Effector CD4-positive, alpha-beta T cell (primary cell): ENCODE measurements around the gene BTN2A1.
"Not testable (repeated sequence)": the region's sequence is repeated elsewhere in the genome, so short reads cannot be mapped to it uniquely, and the experiment has no call there.

Source experiments
- DNase-seq: peaks from one replicate; pipeline ENCODE4 v3.0.0-alpha.2; 2020

The BTN2A1 gene

DNA sequence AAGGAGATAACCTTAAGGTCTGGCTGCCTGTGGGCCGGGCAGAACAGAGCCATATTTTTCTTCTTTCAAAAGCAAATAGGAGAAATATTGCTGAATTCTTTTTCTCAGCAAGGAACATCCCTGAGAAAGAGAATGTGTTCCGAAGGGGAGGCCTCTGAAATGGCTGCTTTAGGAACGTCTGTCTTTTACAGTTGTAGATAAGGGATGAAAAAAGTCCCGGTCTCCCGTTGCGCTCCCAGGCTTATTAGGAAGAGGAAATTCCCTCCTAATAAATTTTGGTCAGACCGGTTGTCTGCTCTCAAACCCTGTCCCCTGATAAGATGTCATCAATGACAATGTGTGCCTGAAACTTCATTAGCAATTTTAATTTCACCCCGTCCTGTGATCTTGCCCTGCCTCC, 24.1 kb upstream of the BTN2A1 start:
- DNase-seq, result not testable (repeated sequence)

GRCh38 chr6:26436018-26436417, 21.7 kb upstream of the BTN2A1 start:
- no peak for DNase-seq

- DNase-seq, result no peak
Measured at GRCh38 chr6:26437550-26437949, 20.2 kb upstream of the BTN2A1 start.

GRCh38 chr6:26438000-26438399, 19.8 kb upstream of the BTN2A1 start:
- no peak for DNase-seq

GRCh38 chr6:26439151-26440125, 18.3 kb upstream of the BTN2A1 start:
- no peak for DNase-seq

- no peak for DNase-seq
Measured at GRCh38 chr6:26440977-26441358, 16.8 kb upstream of the BTN2A1 start.

GRCh38 chr6:26441977-26442376, 15.8 kb upstream of the BTN2A1 start:
- no peak for DNase-seq

DNA sequence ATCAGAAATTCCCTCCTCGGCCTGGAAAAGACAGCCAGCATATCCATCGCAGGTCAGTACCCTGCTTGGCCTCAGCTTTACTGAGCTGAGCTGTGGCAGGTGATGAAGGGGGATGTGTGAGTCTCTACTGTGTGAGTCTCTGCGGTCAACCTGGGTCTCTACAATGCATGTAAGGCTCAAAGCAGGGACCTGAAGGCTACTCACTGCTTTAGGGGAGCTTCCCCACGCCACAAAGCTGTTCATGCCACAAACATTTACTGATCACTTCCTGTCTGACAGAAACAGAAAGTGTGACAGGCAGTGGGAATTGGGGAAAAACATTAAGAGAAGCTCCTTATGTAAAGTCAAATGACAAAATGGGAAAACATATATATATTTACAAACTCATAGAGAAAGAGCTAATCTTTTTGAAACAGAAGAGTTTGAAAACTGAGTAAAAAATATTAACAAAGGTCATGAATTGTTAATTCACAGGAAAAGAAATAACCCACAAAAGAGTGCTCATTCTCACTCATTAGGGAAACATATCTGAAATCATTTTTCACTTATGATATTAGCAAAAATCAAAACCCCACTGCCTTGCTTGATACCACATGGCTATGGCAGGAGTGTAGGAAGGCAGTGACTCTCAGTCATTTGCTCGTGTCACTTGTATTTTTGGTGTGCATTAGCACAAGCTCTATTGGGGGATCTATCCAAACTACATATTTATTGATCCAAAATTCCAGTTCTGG, 11.7 kb upstream of the BTN2A1 start:
- DNase-seq, result no peak

DNA sequence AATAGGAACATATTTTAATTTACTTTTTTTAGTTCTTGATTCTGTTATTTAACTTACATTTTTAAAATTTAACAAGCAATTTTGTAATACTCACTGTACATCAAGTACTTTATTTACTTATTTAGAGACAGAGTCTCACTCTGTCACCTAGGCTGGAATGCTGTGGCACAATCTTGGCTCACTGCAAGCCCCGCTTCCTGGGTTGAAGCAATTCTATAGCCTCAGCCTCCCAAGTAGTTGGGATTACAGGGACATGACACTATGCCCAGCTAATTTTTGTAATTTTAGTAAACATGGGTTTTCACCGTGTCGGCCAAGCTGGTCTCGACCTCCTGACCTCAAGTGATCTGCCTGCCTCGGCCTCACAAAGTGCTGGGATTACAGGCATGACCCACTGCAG, 10.5 kb upstream of the BTN2A1 start:
- DNase-seq, result no peak

- DNase-seq, result no peak
Measured at GRCh38 chr6:26450240-26450639, 7.5 kb upstream of the BTN2A1 start.

DNA sequence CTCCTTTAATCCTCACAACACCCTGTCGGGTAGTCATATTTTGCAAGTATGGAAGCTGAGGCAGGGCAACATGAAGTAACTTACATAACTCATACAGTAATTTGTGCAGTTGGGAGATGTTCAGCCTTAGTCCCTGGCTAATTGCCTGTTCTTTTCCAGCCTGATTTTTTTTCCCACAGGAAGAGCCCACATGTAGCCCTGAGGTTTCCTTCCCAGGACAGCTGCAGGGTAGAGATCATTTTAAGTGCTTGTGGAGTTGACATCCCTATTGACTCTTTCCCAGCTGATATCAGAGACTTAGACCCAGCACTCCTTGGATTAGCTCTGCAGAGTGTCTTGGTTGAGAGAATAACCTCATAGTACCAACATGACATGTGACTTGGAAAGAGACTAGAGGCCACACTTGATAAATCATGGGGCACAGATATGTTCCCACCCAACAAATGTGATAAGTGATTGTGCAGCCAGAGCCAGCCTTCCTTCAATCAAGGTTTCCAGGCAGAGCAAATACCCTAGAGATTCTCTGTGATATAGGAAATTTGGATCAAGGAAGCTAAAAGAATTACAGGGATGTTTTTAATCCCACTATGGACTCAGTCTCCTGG, 5.0 kb upstream of the BTN2A1 start:
- no peak for DNase-seq

- DNase-seq, result no peak
Measured at GRCh38 chr6:26454631-26455030, 3.1 kb upstream of the BTN2A1 start.

- DNase-seq, result no peak
Measured at GRCh38 chr6:26455357-26455970, 2.3 kb upstream of the BTN2A1 start.

- no peak for DNase-seq
Measured at GRCh38 chr6:26457264-26457805, 420 bp upstream of the BTN2A1 start.

DNA sequence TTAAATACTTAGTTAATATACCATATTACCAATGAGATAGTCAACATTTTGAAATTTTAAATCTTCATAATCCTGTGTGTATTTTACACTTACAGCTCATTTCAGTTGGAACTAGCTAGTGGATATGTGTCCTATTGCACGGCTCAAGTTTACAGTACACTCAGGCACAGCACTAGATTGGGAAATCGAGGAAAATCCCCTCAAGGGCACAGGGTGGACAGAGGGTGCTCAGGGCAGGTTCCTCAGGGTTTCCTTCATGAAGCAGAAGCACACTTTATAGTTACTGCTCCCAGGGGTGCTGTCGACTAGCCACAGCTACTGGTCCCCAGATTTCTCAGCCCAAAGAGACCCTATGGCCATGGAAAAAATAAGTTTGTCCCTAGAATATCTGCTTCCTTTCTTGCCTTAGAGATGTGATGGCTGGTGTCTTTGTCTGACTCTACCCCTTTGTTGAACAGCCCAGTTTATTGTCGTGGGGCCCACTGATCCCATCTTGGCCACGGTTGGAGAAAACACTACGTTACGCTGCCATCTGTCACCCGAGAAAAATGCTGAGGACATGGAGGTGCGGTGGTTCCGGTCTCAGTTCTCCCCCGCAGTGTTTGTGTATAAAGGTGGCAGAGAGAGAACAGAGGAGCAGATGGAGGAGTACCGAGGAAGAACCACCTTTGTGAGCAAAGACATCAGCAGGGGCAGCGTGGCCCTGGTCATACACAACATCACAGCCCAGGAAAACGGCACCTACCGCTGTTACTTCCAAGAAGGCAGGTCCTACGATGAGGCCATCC, 1.5 kb downstream of the BTN2A1 start:
- DNase-seq, result no peak

GRCh38 chr6:26461353-26461752, 3.6 kb downstream of the BTN2A1 start:
- DNase-seq, result not testable (repeated sequence)

DNA sequence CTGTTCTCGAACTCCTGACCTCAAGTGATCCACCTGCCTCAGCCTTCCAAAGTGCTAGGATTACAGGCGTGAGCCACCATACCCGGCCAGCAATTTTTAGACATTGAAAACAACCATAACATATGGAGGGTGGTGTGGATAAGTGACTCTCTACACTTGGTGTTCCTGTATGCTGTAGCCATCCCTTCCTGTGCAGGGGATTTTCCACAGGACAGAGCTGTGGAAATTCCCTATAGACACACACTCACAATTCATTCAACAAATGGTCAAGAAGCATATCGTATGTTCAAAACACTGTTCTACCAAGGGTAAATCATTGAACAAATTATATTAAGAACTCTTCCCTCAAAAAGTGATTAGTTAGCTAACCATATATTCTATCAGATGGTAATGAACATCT, 6.3 kb downstream of the BTN2A1 start:
- no peak for DNase-seq

DNA sequence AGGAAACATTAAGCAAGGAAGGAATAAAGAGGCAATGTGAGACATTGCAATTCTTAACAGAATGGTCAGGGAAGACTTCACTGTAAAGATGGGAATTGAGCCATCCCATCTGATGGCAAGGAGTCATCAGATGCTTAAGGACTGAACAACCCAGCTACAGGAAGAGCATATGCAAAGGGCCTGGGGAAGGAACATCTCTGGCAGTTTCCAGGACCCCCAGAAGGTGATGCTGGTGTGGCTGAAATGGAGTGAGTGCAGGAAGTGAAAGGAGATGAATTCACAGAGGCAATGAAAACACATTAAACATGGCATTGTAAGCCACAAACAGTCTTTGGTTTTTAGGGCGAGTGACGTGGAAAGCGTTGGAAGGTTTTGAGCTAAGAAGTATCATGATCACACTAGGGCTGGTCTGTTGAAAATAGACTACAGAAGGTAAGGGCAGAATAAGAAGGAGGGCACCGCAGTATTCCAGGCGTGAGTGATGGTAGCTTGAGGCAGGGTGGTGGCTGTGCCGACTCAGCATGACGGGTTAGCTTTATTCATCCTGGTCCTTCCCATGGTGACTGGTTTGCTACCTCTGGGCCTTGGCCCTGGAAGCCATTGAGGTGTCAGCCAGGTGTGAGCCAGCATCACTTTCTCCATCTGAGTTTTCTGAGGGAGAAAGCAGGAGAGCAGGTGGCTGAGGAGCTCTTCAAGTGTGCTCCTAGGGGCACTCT, 6.8 kb downstream of the BTN2A1 start:
- DNase-seq, result no peak

- no peak for DNase-seq
Measured at GRCh38 chr6:26465776-26466175, 8.0 kb downstream of the BTN2A1 start.

- DNase-seq, result no peak
Measured at GRCh38 chr6:26468829-26469228, 11.1 kb downstream of the BTN2A1 start.

DNA sequence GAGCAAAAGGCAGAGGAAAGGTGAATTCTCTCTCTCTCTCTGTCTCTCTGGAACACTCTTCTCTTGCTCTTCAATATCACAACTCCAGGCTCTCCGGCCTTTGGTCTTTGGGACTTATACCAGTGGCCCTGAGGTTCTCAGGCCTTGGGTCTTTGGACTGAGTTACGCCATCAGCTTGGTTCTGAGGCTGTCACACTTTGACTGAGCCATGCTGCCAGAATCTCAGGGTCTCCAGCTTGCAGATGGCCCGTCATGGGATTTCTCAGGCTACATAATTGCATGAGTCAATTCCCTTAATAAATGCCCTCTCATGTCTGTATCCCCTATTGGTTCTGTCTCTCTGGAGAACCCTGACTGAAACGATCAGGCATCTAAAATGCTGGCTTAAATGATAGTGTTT, 12.9 kb downstream of the BTN2A1 start:
- DNase-seq, result no peak
